COLO668 (cell line): ENCODE results near the gene RTKN2.

ENCODE experiments used
- DNase-seq: peaks from one replicate; lab custom pipeline; 2025; ENCODE audit not compliant: unreplicated experiment; lab: John Stamatoyannopoulos, UW

The RTKN2 gene

DNA sequence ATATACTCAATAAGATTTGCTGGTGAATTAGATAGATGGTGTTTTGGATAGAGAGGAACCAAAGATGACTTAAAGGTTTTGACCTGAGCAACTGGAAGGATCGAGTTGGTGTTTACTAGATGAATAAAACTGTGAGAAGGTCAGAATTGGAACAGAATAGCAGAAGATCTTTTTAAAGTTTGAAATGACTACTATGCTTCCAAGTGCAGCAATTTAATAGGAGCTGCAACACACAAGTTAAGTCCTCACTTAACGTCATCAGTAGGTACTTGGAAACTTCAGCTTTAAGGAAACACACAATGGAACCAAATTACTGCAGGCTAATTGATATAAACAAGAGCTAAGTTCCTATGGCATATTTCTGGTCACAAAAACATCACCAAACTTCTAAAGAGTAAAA is 86.5 kb downstream of the RTKN2 start:
- DNase-seq, result no peak

DNA sequence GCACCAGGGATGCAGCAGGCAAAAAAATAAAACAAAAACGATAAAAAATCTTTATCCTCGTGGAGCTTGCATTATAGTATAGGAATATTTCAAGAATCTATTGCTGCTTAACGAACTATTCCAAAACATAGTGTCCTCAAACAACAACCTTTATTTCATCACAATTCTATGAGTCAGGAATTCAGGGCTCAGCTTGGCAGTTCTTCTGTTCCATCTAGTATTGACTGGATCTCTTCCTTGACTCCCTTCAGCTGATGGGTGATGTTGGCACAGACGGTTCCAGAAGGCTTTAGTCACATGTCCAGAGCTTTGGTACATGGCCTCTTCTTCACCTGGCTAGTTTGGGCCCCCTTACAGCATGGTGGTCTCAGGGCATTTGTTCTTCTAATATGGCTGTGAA is 88.0 kb downstream of the RTKN2 start:
- no peak for DNase-seq

DNA sequence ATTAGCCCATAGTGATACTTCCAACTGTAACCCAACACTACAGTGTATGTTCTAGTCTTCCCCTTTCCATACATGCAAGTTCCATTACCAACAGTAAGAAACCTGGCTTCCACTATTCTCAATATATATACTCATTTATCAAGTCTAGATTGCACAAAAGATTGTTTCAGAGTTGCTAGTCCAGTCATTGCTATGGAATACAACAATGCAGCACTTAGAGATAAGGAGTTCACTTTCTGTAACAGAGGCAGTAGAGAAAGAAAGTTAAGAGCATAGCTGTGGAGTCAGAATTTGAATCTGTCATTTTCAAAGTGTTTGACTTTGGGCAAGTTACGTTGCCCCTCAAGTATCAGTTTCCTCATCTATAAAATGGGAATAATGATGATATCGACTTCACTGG is 90.1 kb downstream of the RTKN2 start:
- DNase-seq, result no peak

DNA sequence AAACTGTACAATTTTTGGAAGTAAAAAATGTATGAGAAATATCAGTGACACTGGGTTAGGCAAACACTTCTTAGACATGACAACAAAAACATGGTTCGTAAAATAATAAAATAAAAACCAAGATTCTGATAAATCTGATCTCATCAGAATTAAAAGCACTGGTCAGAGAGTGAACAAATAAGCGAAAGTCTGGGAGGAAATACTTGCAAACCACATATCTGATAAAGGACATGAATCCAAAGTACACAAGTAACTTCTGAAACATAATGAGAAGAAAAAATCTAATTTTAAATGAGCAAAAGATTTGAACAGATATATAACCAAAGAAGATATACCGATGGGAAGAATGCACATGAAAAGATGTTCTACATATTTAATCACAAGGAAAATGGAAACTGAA is 91.5 kb downstream of the RTKN2 start:
- DNase-seq, result no peak

DNA sequence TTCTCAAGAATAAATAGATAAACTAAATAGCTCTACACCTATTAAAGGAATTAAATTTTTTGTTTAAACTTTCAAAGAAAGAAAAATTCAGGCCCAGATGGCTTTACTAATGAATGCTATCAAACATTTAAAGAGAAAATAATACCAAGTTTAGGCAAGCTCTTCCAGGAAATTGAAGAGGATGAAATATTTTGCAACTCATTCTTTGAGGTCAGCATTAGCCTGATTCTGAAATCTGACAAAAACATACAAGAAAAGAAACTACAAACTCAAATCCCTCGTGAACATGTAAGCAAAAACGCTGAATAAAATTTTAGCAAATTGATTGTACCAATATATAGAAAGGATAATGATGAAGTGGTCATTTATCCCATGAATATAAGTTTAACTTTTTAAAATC is 93.4 kb downstream of the RTKN2 start:
- DNase-seq, result no peak

DNA sequence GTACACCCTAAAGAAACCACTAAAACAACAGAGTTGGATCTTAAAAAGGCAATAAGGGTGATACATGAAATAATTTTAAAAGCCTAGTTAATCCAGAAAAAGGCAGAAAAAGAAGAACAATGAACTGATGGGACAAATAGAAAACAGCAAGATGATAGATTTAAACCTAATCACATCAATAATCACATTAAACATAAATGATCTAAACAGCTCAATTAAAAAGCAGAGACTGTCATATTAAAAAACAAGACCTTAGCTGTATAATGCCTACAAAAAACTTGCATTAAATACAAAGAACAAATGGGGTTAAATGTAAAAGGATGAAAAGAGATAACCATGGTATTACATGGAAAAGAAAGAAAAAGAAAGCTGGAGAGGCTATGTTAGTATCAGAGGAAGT is 96.2 kb downstream of the RTKN2 start:
- DNase-seq, result no peak

DNA sequence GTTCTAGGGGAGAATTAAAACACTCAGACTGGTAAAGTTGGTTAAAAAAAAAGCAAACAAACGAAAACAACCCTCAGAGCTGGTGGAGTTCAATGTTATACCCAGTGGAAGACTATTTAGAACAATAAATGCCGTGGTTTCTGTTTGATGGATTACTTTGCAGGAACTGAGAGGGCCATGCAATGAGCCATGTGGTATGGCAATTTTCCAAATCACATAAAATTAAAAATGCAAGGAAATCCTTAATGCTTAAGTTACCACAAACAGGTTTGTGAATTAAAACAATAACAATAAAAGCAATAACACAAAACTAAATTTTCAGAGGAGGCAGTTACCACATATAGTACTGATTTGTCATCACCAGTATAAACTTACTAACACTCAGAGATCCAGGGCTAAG is 96.9 kb downstream of the RTKN2 start:
- DNase-seq, result no peak

DNA sequence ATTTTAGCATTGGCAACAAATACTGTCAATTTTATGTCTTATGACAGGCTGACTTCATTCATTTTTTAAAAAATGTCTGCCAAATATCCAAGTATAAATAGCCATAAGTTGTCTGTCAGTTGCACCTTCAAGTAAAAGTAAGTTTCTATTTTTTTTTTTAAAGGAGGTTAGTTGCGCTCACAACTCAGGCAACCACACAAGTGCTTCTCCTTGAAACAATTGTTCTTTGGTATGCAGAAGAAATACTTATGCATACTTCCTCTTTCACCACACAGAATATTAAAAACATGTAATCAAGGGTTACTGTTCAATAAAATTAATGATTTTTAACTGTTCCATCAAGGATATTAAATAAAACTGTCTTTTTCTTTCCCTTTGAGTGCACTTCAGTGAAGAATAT is 97.9 kb downstream of the RTKN2 start:
- DNase-seq, result no peak

DNA sequence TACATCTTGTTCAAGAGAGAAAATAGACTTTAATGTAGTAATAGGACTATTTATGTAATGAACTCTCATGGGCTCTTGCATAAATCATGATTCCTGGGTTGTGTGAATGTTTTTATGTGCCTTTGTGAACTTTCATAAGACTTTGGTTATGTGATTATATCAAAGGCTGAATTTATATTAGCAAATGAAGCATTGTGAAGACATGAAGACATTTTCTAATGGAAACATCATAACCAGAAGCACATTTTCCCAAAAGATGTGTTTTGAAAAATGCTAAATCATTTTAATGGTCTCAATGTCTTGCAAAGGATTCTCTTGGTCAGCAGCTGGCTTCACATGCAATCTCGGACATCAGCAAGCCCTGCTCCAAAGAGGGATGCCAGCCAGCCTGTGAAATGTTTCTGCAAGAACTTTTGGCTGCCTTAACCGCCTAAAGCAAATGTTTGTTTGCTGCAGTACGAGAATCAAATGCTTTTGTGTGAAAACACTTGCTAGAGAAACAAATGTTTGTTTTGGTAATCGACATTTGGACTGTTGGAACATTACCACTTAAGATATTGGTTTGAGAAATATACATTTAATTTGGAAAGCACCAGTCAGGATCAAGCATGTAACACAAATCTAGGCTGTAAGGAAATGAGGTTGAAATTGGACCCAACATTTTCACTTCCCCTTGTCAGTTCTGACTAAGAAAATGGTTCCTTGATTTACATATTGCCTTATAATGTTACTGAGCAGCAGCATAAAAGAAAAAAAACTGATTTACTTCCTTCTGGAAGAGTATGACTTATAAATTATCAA is 102.1 kb downstream of the RTKN2 start:
- DNase-seq, result no peak

DNA sequence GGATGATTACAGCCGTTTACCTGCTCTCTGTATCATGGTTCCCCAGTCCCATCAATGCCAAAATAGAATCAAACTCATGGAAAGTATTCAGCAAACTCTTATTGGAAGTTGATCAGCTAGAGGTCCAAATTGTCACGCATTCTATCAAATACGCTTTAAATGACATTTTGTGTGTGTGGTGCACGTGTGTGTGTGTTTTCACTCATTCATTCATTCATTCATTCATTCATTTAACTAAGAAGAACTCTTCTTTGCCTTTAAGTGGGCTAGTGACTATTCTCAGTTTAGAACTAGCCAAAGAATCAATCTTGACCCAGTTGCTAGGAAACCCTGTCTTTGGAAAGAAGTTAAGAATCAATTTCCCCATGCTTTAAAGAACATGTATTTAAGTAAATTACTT is 102.8 kb downstream of the RTKN2 start:
- no peak for DNase-seq

DNA sequence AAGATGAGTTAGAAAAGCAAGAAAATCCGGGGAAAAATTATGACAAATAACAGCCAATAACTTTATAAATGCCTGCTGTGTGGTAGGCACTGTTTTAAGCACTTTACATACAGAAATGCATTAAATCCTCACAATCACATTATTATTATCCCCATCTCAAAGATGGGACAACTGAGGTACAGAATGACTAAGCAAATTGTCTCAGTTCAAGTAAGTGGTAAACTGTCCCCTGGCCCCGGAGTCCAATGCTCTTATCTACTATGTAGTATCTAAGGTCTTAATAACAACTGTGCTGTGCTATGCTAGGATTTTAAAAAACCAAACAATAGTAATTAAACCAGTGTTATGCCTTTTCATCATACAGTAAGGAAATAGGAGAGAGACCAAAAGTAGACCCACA is 105.6 kb downstream of the RTKN2 start:
- DNase-seq, result no peak

DNA sequence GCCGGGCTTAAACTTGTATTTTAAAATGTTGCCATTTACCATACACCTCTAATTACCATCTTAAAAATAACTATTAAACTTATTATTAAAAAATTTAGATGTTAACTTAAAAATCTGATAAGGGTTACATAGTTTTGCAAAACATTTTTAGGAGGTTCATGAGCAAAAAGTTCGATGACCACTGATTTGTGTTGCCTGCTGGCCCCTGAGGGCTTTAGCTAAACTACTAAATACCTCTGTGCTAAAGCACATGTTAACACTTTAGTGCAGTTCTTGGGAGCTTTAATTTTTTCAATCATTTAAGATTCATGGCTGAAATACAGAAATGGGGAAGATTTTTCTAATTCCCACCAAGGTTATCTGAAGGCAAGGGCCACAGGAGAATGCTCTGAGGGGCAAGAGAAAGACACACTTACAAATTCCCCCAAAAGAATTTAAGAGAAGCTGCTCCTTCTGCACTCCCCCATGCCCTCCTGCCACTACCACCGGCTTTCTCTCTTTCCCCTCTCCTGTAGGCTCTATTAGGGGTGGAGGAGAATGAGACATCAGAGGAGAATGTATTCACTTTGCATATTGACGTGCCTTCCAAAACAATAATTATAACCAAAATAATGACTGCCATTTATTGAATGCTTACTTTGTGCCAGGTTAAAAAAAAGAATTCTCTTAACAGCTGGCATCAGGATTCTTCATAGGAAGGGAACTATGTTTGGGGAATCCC is 106.2 kb downstream of the RTKN2 start:
- no peak for DNase-seq

DNA sequence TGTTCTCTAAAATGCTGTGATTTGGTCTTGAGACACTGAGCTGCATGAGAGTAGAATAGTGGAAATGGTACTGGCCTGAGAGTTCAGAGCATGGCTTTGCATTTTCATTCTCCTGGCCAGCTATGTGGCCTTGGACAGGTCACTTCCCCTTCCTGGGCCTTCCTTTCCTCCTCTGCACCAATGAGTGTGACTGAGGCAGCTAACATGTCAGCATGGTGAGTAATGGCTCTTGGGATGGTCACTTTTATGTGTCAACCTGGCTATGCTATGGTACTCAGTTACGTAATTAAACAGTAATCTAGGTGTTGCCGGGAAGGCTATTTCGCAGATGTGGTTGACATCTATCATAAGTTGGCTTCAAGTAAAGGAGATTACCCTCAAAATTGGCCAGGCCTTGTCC is 109.3 kb downstream of the RTKN2 start:
- DNase-seq, result no peak

DNA sequence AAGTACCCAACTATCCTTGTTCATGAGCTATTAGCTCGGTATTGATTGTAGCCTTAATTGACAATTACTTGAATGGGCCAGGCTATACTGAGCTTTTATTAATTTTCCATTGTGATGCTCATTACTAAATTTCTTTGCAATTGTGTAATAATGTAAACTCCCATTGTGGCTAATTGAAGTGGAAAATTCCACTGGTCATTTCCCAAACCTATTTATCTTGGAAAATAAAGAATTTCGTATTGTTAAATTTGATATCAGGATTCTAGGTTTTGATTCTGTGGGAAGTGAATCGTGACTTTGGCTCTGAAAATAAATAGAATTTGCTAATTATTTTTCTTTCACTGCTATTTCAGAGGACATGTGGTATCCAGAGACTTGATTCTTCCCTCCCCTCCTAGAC is 111.0 kb downstream of the RTKN2 start:
- DNase-seq, result no peak

DNA sequence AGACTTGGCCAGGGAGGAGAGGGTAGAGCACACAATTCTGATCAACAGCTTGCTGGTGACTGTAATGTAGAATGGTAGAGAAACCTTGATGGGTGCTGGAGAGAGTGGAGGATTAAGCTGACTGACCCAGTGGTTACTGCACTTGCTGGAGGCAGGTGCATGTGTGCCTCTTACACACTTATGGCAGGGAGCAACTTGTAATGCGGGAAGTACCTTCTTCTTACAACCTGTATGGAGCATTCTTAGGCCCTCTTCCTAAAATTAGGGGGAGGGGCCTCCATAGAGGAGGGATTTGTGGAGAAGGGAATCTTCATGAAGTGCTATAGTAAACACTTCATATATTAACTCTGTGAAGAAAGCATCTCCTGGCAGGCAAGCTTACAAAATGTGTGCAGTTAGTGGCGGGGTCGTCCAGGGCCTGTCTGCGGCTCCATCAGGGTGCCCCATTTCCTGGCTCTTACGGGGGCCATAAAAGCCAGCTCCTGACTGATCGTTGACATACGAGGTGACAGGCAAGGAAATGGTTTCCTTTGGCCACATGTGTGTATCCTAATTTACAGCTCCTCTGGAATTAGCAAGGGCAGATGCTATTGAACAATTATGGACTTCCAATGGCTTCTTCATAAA is 113.5 kb downstream of the RTKN2 start:
- no peak for DNase-seq

DNA sequence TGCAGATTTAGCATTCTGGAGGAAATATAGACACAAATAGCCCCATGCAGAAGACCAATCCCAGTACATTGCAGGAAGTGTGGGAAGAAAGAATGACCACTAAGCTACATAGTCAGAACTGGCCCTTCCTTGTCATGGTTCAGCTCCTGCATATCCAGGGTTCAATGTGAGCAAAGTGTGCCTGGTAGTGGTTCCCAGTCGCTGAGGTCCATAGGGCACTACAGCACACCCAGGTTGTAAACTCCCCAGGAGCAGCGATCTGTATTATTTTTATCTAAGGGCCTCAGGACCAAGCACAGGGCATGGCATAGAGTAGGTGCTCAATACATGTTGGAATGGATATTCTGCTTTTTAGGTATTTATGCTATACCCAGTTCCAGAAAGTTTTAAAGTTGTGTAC is 114.4 kb downstream of the RTKN2 start:
- DNase-seq, result no peak

DNA sequence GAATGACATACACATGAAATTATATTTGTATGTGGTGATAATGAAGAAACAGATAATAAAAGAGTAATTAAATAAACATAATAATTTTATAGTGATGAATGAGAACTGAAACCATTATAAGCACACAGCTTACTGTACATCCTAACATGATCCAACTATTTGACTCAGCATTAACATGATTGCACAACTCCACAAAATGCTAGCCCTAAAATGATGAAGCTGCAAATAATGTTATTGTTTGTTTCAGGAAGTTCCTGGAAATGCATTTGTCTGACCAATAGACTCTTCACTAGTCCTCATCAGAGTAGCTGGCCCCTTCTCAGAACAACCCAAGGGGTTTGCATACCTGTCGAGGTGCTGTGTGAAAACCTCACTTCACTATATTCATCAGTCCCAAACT is 115.5 kb downstream of the RTKN2 start:
- DNase-seq, result no peak

DNA sequence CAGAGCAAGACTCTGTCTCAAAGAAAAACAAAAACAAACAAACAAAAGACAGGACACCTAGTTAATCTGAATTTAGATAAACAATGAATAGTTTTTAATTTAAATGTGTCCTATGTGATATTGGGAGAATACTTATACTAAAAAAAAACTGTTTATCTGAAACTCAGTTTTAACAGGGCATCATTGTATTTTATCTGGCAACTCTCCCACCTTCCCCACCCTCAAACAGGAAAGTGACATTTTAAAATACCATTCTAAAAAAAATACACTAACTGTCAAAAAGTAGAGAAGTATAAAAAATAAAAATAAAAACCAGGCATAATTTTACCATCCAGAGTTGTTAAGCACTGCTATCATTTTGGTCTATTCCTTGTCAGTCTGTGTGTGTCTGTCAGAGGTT is 119.0 kb downstream of the RTKN2 start:
- DNase-seq, result no peak

DNA sequence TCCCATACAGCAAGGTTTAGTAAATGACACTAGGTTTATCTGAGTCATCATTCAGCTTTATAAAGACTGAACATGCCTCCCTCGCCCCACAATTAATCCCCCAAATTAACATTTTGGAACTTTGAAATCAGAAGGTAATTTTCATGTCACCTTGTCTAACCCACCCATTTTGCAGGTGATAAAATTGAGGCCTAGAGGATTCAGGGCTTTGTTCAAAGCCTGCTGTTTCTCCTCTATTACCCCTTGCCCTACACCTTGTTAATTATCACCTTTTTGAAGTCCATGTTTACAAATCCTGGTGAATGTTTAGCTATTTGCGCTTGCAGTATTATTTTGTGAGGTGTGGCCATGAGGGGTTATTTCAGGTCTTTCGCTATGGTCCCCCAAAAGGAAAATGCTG is 120.5 kb downstream of the RTKN2 start:
- DNase-seq, result no peak

DNA sequence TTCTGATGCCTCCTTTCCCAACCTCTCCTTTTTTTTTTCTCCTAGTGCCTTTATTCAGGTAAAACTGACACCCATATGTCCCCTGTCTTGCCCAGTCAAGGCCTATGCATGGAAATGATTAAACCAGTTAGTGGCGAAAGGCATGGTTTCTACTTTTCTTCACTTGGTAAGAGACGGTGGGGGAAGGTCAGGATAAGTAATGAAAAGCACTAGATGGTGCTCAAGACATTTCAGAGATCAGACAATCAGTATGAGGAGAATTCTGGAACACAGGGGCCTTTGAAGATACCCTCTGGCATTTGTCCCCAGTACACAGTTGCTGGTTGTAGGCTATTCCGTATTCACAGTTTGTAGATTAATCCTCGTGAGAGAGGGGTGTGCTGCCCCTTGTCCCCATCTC is 121.2 kb downstream of the RTKN2 start:
- DNase-seq, result no peak

DNA sequence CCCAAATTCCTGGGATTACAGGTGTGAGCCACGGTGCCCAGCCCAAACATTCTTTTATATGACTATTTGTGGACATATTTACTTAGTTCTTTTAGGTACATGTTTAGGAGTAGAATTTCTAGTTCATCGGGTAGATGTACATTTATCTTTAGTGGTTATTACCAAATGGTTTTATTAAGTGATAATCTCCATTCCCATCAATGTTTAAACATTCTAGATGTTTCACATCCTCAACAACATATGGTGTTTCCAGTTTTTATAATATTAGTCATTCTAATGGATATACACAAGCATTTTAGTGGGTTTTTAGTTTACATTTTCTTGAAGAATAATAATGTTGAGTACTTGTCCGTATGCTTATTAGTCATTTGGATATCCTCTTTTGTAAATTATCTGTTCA is 131.7 kb downstream of the RTKN2 start:
- DNase-seq, result no peak

DNA sequence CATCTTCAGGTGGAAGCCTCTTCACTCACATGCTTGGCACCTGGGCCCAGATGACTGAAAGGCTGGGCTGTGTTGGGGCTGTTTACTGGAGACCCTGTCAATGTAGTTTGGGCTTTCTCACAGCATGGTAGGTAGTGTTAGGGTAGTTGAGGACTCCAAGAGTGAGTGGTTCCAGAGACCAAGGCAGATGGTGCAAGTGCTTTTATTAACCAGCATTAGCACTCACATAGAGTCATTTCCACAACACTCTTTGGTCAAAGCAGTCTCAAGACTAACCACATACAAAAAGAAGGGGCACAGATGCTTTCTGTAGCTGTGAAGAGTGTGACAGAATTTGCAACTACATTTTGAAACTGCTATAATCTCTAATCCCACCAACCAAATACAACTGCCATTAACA is 135.0 kb downstream of the RTKN2 start:
- DNase-seq, result no peak
